HG03139 (cell line): ENCODE data around the gene ZNF385D.

ENCODE experiments used
- ATAC-seq: cut with Tn5 transposase; IDR thresholded peaks from one replicate; pipeline ENCODE4 v1.9.1; 2021; ENCODE audit not compliant: unreplicated experiment

ZNF385D gene, protein sequence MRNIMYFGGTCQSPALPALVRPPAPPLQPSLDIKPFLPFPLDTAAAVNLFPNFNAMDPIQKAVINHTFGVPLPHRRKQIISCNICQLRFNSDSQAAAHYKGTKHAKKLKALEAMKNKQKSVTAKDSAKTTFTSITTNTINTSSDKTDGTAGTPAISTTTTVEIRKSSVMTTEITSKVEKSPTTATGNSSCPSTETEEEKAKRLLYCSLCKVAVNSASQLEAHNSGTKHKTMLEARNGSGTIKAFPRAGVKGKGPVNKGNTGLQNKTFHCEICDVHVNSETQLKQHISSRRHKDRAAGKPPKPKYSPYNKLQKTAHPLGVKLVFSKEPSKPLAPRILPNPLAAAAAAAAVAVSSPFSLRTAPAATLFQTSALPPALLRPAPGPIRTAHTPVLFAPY

DNA sequence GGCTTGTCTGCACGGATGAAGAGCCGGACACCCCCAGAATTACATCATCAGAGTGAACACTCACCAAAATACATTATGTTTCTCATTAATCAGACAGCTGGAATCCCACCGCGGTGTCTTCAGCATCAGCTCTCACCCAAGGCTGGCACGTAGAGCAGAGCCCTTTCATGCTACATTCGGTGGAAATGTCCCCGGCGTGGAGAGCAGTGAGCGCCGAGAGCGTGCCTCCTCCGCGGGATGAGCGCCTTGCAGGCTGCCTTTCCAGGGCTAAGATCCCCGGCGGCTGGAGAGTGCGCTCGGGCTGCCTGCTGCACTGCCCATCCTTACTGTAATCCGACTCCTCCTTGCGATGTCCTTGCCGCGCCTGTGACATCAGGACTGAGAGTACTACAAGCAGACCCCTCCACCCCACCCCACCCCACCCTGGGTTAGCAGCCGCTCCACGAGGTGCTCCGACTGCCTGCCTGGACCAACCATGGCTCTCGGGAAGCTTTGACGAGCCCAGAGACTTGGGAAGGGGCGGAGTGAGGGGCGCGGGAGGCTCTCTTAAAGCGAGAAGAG lies at the start of gene ZNF385D:
Gene ZNF385D, minus strand, starts transcription at position 380 of the 561 bp plus-strand sequence. Its CDS starts 294 bp downstream, at position 86.
- ATAC-seq: no peak

DNA sequence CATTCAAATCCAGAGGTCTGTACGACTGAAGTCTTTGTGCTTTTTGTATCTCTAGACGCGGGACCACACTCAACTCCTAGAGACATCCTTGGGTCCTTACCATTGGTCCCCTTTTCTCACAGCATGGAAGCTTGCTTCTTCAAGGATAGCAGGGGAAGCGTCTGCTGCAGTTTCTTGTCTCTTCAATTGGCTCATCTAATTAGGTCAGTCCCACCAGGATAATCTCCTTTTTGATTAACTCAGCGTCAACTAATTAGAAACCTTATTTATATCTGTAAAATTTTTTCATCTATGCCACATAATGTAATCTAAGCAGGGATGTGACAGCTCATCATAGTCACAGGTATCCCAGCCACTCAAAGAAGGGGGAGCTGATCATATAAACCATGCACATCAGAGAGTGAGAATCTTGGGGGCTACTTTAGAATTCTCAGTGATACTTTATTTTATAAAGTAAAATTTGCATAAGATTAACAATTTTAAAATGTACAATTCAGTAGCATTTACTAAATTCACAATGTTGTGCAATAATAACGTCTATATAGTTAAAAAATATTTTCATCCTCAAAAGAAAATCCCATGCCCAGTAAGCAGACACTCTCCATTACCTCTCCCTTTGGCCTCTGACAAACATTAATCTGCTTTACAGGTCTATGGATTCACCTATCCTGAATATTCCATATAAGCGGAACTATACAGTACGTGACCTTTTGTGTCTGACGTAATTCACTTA lies 47.5 kb upstream of the ZNF385D start:
- no peak for ATAC-seq

DNA sequence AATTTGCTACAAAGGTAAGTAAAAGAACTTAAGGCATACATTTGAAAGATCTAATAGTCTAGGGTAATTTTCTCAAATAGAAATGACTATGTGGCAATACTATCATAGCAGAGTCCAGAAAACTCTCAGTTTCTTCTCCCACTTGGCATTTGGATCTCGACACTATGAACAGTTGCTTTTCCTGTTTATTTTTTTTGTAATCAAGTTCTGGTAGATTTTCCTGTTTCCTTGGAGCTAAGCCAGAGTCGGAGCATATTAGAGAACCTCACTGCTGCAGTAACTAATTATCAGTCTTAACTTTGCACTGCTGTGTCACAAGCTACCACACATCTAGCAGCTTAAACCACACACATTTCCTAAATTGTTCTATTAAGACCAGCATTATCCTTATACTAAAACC lies 44.9 kb upstream of the ZNF385D start:
- no peak for ATAC-seq

DNA sequence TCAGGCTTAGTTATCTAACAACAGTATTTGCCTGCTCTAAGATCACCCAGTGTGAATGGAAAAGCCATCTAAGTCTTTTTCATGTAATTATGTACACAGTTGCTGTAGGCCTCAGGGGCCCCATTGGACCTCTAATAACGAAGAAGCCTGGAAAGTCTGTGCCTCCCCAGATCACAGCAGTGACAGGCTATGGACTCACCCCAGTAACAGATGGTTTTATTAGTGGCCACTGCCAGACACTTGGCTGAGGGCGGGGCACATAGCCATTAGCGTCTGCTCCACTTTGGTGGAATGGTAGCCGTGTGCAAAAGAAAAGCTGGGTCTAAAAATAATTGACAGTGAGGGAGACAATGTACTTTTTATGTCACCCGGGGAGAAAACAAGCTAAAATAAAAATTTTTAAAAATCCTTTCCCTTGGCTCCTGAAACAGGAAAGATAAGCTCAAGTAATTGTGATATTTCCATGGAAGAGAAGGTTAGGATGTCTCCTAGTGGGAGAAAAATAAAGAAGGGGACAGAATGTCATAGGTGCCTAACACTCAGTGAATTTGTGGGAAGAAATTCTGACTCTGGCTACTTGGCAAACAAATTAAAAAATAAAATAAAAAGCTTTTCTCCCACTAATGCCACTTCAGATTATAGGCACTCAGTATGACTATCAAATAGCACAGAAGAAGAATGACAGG lies 44.3 kb upstream of the ZNF385D start:
- no peak for ATAC-seq

DNA sequence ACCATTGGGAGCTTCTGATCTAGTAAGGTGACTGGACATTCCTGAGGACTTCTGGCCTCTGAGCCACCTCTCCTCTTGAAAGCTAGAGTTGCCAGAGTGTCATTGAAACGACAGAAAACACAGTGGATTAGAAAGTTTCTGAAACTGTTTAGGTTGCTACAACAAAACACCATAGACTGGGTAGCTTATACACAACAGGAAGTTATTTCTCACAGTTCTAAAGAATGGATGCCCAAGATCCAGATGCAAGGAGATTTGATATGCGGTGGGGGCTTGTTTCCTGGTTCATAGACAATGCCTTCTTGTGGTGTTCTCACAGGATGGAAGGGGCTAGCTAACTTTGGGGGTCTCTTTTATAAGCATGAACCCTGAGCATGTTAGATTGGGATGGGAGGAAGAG lies 43.3 kb upstream of the ZNF385D start:
- no peak for ATAC-seq

DNA sequence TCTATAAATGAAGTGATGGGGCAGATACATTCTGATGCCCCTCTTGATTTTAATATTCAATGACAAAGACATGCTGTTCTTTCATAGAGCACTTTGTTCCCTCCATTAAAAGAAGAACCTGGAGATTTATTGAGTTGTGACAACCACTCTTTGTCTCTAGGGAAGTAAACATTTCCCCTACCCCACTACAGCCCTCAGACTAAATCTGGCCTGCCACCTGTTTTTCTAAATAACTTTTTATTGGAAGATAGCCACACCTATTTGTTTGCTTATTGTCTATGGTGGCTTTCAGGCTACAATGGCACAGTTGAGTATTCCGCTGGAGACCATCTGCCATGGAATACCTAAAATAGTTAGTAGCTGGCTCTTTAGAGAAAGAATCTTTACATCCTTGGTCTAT lies 41.2 kb upstream of the ZNF385D start:
- no peak for ATAC-seq

DNA sequence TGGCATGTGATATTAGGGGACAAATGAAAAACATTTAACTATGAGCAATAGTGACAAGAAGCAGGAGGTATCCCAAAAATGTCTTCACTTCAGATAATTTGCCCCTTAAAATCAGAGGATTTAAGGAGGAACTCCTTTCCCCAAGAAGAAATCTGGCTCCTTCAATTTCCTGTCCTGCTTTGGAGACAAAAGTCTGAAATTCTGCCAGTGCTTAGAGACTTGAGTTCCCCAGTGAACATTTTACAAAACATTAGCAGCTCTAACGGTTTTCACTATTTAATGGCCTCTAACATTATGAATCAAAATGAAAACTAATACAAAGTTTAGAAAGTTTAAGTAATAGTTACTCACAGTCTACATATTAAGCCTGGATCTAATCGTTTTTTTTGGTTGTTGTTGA lies 40.3 kb upstream of the ZNF385D start:
- ATAC-seq: no peak

DNA sequence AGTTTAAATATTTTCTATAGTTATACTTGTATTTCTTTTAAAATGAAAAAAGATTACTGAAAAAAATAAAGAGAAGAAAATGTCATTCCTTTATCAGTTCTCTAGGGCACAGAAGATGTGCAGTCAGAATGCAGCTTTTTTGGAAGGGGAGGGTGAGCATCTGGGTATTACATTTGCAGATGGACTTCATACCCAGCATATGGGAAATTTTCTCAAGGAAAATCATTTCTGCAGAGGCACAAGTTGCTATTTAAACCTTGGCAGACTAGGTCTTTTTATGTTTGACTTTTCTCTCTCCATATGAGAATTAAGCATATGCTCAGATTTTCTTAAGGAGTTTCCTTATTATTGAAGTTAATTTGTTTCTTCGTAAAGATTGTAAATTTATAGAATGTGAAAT lies 39.5 kb upstream of the ZNF385D start:
- ATAC-seq: no peak

DNA sequence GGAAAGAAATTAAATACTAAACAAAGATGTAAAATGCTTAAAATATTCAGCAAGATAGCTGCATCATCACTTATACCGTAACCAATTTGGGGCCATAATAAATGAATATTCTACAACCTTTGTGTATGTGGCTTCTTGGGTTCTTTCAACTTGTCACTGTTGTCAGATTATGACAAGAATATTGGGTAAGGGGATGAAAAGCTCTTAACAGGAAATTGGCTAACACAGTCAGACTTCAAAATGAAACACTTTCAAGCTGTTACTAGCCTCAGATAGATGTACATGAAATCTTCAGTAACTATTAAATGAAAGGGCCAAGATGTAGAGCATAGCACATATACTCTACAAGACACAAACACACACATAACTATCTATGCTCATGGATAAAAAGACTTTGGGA lies 38.7 kb upstream of the ZNF385D start:
- ATAC-seq: no peak

DNA sequence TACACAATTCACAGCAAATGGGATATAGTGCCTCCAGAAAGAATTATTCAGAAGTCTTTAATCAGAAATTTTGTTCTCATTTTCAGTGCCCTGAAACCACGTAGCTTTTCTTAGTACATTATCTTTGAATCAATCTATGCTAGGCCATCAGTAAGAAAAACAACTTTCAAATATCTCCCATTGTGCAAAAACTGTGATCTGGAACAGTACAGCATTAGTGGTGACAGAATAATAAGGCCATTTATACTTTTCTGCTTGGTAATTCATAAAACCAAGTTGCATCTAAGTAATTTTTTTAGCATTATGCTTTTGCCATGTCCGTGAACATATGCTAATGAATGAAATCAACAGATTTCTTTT lies 35.4 kb upstream of the ZNF385D start:
- no peak for ATAC-seq

DNA sequence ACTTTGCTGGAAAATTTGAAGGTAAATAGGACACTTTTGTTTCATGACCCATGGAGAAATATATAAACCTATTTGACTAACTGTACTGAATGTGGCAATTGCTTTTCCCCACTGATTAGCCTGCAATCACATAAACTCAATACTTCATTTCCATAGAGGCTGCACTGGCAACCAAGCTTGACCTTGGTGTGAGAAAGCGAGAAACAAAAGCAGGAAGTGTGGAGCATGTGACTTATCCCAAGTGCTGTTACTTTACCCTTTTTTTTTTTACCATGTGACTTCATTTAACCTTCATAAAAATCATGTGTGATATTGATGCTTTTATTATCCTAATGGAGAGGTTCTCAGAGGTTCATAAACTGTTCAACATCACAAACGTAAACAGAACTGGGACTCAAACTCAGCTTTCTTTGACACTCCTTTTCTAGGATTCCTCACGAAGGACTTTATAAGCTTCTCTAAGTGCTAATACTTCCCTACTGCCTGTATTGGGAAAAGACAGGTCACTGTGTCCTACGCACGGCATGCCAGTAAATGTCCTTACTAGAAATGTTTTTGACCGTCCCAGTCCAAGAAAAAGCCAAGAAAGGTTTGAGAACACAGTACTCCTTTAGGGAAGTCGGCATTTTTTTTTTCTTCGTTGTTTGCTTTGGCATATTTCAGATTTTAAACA lies 34.9 kb upstream of the ZNF385D start:
- no peak for ATAC-seq

DNA sequence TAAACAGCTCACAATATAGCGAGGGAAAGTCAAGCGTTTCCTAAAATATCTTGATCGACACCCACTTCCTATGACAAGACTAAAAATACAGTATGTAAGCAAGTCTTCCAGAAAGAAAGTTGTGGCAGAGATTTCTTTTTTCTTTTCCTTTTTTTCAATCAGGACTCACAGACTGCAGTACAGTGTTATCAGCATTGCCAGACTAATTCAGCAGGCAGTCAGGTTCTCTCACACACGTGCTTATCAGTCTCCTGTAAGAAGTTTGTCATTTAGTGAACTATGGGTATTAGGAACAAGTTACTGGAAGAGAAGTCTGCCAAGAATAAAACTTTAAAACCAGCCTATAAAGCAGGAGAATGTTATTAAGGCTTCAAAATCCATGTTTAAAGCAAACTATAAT lies 32.8 kb upstream of the ZNF385D start:
- no peak for ATAC-seq

DNA sequence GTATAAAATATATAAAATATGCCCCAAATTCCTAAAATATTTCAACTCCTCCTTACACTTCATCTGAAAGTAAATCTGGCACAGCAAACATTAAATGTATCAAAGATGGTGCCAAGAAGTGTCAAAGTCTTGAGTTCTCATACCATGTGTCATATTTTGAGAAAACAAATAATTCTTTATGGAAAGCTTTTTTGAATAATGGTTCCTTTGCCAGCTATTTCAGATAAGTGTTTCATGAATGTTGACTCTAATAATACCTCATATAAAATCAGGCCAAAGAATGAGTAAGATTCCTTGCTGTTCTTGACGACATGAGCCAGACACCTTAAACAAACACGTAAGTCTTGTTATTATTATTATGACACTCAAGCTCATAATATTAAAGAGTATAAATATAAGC lies 30.3 kb upstream of the ZNF385D start:
- no peak for ATAC-seq

DNA sequence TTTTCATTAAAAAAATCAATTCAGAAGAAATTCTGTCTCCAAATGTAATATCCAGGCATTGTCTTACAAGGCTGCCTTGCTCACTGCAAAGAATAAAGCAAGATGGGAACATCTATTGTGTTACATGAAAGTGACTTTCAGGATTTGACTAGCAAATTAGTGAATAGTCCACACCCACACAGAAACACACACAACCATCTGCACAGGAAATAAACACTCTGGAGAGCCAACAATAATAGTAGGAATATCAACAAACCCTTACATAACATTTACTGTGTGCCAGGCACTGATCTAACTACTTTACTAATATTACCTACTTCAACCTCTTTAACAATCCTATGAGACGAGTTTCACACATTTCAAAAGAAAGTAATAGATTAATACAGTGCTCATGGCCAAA lies 28.9 kb upstream of the ZNF385D start:
- ATAC-seq: no peak

DNA sequence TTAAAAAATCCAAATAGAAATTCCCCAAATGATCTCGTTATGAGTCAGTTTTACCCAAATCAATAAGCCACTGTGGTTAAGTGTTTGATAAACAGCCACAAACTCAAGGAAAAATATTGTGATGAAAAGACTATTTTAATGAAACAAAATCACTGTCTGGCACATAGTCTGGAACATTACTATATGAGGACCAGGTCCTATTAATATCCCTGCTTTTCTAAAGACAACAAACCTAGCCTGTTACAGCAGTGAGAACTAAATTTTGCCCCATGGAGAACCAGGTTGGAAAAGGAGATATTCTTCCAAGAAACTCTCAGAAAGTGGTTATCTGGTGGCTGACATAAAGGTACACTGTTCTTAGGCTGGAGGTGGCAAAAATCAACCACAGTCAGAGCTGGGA lies 27.7 kb upstream of the ZNF385D start:
- ATAC-seq: no peak

DNA sequence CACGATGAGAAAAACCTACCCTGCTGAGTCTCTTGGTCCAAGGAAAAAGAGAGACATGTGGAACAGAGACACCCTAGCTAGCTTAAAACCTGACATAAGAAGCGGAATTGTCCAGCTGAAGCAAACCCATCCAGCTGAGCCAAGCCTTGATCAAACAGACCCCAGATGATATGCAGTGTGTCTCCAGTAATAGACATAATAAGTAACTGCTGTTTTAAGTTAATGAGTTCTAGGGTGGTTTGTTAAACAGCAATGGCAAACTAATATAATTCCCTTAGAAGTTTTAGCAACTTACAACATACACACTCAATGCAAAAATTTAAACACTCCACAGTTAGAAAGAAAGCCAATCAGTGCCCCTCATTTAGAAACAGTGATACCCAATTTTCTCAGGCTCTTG lies 26.8 kb upstream of the ZNF385D start:
- no peak for ATAC-seq

DNA sequence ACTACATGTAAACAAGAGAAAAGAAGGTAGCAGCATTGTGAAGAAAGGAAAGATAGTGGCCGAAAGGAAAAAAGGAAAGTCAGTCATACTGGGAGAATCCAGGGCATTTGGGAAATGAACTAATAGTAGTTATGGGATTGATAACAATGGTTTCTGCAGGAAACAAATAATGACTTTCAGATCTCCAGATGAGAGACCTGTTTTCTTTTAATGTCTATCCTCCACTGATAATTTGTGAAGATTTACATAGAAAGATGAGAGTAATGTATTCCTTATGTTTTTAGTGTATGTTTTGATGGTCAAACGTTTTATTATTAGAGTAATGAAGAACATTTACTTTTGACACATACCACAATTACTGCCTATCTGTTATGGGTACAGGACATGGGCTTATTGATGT lies 15.0 kb upstream of the ZNF385D start:
- ATAC-seq: no peak

DNA sequence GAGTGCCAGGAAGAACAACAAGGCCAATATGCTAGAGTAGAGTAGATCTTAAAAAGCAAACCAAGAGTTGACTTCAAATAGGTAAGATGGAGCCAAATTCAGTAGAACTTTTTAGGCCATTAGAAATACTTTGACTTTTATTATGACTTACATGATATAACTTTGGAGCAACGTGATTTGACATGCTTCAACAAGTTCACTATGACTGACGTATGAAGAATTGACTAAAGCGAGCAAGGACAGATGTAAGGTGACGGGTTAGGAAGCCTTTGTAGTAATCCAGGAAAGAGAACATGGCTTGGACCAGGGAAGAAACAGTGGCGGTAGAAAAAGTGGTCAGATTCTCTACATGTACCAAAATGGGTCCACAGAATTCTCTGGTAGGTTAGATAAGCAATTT lies 4.9 kb upstream of the ZNF385D start:
- ATAC-seq: no peak

DNA sequence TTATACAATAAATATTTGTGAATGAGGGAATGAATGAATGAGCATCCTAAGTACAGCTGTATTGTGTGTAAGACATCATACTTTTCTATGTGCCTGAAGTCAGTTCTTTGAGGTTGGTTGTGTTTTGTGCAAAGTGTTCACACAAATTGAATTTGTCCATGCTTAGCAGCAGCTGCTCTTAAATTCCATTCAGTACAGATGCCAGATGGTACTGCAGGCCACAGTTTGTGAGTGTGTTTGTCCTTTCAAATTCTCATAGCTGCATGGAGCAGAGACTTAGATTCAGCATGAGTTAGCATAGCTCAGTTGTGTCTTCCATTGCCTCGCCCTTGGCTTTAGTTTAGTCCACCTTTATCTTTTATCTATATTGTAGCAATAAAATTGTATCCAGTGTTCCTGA lies 3.8 kb upstream of the ZNF385D start:
- ATAC-seq: no peak

DNA sequence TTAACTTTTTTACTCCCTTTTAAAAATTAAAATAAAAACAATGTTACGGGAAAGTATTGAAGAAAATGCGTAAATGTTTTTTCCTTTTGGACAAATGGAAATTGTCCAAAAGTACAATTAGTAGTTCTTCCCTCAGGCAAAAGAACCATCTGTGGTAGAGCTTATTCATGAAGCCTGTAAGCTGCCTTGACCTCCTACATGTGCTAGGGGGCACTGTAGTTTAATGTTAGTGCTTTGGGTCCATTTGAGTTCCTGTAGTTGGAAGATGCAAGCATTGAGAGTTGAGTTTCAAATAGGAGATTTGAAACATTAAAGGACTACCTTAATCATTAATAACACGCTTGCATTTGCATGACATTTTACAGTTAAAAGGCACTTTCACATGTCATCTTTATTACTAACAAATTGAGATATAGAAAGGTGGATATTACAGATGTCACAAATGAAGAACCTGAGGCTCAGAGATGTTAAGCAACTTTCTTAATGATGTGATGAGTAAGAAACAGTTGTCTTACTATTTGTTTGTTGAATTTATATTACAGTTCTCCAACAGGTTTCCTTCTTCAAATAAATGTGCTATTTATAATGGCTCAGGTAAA lies 1.8 kb upstream of the ZNF385D start:
- no peak for ATAC-seq

DNA sequence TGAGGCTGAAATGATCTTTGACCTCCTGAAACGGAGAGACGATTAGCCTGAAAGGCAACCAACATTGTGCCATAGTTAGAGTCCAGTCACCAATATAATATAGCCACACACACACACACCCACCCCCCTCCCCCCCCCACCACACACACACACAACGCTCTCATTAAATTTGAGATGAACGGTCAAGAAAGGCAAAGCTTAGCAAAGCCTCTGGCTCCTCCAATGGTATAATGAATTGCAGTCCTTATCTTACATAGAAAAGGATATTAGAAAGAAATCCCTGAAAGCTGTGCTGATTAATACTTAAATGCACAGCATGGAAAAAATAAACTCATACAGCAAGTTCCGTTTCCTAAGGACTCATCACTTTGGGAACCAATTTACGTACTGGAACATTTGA lies 876 bp upstream of the ZNF385D start:
- no peak for ATAC-seq
